Lower leg skin (tissue), 3 donors: ENCODE data around the gene C19orf81.

ENCODE experiments used
- CTCF ChIP-seq, 3 donors: fragments of 450-650 bp; IDR thresholded peaks; one replicate each; pipeline ENCODE4 v1.5.1; 2016; ENCODE audit warnings: antibody characterized with exemption in 3 of 3, mild to moderate bottlenecking in 3 of 3, moderate library complexity in 2 of 3
- POLR2A ChIP-seq, 2 donors: fragments of 450-650 bp; IDR thresholded peaks; one replicate each; pipeline ENCODE4 v1.6.1; 2016 to 2017; ENCODE audit warnings: antibody characterized with exemption in 2 of 2, mild to moderate bottlenecking in 1 of 2, moderate library complexity in 1 of 2

- TF ChIP-seq POLR2A (IDR thresholded peaks at IDR 0.05): no peak
- no peak for TF ChIP-seq CTCF (IDR thresholded peaks at IDR 0.05)
Observed at GRCh38 chr19:50626795-50627194, 22.4 kb upstream of the C19orf81 start.
